HG03159 (cell line): Measurements from ENCODE around the gene SKAP2.

Experiments used
- ATAC-seq: cut with Tn5 transposase; IDR thresholded peaks from one replicate; pipeline ENCODE4 v1.9.1; 2021; ENCODE audit warnings: mild to moderate bottlenecking, moderate library complexity; ENCODE audit not compliant: unreplicated experiment

SKAP2 gene, protein sequence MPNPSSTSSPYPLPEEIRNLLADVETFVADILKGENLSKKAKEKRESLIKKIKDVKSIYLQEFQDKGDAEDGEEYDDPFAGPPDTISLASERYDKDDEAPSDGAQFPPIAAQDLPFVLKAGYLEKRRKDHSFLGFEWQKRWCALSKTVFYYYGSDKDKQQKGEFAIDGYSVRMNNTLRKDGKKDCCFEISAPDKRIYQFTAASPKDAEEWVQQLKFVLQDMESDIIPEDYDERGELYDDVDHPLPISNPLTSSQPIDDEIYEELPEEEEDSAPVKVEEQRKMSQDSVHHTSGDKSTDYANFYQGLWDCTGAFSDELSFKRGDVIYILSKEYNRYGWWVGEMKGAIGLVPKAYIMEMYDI

DNA sequence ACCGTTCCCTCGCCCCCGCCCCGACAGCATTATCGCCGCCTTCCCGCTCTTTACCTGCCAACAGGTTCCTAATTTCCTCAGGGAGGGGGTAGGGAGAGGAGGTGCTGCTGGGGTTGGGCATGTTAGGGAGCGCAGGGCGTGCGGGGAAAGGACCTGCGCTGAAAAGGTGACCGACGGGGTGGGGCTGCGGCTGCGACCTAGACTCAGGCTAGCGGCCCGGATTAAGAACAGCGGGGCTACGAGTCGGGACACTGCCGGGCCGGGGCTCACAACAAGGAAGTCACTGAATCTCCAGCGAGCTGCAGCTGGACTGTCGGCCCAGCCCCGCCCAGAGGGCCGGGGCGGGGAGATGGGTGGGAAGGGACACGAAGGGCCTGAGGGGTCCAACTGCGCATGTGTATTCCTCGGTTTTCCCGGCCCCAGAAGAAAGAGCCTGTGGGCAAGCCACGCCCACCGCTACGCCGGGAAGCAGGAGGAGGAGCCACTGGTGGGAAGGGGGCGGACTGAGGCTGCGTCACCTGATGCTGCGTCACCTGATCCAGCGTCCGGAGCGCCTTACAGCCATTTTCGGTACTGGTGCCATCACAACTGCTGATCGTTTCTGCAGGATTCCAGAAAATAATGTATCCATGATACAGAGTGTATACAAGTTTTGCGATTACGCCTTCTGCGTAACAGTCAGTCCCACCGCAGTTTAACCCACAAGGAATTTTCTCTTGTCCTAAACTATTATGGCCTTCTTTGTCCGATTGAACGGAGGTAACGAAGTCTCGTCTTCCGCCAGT is at the start of gene SKAP2:
Gene SKAP2 (minus strand): TSS at position 282 of the 785 bp plus-strand sequence. CDS start 161 bp downstream, at position 121.
- ATAC-seq: peak; percentile 91

DNA sequence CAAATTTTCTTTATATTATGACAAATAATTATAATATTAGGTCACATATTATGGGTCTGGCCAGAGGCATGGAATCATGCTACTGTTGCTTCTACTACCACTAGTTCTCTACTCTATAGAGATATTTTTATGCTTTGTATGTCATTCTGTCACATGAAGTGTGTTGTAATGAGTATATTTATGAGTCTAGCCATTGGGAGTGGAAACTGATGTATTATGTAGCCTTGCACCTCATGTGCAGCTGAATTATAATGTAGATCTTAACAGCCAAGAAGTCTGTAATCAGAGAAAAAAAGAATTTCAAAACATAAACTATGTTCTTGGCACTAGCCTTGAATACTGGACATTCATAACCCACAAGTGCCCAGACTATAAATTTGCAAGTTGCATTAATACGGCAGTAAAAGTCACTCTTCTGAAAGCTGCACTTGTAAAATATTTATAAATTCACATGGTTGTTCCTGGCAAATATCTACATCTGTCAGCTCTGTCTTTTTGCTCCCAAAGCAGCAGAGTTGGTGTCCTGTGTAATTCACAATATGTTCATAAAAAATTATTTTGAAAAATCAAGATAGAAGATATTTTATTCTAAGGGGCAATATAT is 48.6 kb upstream of the SKAP2 start:
- ATAC-seq: no peak

DNA sequence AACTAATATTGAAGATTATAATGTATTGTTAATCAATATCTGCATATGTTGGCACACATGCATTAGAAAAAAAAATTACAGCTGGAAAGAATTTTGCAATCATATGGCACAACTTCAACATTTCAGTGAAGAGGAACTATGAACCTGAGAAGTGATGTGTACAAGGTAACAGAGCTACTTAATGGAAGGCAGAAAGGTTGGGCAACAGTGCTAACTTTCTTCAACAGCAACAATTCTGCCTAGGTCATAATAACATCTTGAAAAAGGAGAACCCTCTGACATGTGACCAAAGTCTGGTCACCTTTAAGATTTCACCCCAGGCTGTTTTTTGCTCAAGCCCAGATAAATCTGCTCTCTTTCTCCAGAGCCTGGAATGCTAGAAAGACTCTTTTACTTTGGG is 47.9 kb upstream of the SKAP2 start:
- no peak for ATAC-seq

DNA sequence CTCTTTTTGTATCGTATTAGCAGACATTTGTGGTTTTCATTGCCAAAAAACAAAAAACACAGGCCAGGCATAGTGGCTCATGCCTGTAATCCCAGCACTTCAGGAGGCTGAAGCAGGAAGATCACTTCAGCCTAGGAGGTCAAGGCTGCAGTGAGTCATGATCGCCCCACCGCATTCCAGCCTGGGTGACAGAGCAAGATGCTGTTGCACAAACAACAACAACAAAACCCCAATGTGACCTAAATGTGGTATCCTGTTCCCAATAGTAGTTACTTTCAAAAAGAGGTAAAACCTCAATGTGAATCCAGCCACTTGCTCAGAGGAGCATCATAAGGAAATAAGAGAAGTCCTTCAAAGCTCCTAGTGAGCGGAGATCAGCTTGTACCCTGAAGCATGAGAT is 45.8 kb upstream of the SKAP2 start:
- no peak for ATAC-seq

DNA sequence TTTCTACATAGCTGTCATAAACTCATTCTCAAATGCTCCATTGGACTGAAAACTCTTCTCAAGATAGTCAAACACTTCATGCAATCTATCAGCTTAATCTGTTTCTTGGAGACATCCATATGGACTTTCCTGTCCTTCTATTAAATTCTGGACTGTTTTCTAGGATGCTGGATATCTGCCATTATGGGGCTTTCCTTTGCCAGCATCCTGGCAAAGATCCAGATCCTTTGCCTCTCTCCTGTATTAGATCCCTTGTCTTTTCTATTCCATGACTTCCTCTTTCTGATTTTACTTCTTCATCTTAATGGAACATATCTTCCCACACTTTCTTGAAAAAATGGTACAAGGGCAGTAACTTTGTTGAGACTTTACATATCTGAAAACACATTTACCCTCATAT is 35.9 kb upstream of the SKAP2 start:
- no peak for ATAC-seq

DNA sequence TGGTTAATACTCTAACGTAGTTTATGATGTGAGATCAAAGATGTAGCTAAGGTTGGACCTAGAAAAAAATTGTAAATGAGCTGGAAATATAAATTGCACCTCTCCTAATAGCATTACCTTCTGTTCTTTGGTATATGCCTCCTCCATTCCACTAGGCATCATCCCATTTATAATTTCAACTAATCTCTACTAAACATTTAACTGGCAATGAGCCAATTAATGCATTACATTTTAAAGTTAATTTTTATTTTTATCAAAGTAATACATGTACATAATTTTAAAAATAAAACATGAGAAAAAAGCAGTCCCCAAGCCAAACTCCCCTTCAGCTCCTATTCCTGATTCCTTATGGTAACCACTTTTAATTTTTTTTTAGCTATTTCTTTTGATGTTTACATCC is 35.1 kb upstream of the SKAP2 start:
- no peak for ATAC-seq

DNA sequence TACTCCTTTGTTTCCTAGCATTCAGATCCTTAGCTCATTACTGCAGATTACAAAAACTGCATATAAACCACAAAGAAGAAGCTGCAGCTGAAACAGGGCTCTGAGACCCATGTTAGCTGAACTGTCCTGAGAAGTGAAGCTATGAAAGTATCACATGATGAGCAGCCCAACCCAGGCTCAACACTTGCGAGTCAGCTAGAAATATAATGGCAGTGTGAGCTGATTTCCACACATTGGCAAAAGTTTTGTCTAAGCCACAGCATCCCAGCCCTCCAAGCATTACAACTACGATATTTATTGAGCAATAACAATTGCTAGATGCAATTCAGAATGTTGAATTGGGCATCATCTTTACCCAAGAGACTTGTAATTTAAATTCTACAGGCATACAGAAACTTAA is 34.5 kb upstream of the SKAP2 start:
- no peak for ATAC-seq

DNA sequence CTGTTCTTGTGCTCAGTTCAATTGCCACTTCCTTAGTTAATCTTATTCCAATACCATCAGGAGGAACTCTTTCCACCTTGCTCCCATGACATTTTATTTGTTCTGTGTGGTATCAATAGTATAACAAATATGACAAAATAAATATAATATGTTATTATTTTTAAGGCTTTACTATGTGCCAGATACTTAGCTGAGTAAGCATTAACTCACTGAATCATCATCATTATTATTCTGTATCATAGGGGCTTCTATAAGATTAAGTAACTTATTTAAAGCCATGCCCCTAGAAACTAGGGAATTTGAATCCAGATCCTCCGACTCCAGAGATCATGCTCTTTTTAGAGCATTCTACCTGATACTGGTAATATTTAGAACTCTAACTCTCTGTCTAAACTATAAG is 33.5 kb upstream of the SKAP2 start:
- no peak for ATAC-seq

DNA sequence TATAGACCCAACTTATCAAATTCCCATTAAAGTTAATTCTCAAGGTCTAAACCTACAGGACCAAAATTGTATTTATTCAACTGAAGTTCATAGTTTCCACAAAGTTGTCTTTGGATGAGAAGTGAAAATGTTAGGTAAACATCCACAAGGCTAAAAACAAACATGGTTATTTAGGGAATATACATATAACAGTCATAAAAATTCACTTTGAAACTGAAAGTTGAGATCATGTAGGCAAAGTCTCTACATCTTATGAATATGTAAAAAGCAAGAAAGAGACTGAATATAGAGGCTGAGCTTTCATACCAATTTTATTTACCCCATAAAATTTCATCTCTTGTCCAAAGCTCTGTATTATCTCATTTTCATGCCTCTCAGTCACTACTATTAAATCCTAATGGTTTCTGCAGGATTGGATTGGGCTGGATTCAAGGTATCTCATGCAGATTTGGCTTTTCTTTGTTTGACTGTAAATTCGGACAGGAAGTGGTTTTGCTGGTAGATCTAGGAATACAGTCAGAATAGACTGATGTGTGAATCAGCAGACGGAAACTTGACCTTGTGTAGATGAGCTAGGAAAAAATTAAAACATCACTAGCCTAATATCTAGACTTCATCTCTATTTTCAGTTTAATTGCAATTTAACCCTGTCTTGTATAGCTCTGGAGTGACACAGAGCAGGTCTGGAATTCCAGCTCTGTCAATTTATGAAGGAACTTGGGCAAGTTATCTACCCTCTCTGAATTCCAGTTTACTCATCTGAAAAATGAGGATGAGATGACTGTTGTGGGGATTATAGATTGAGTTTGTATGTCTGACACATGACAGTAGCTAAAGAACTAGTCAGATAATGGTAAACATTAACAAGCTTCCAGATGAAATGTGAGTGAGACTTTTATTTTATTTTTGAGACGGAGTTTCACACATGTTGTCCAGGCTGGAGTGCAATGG is 27.3 kb upstream of the SKAP2 start:
- ATAC-seq: no peak

DNA sequence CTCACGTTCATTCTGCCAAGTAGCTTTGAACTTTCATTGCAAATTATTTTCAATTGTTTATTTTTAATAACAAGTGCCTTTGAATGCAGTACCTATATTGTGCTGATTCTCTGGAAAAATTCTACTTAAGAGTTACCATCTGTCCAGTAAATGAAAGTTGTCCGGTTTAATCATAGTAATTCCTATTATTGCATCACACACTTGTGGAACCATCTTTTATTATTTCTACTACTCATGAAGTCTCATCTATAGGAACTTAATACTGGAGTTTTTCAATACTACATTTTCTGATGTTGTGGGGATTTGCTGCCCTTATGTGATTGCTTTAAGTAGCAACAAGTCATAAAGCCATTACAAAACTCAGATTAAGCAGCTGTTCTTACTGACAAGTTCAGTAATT is 16.5 kb upstream of the SKAP2 start:
- ATAC-seq: no peak

DNA sequence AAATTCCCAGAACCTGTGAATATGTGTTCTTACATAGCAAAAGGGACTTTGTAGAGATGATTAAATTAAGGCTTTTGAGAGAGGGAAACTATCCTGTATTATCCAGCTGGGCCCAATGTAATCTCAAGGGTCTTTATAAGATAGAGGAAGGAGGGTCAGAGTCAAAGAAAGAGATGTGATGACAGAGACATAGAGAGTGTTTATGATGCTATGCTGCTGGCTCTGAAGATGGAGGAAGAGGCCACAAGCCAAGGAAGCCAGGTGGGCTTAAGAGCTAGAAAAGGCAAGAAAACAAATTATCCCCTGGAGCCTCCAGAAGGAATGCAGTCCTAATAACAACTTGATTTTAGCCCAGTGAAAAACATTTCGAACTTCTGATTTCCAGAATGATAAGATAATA is 15.3 kb upstream of the SKAP2 start:
- ATAC-seq: no peak

DNA sequence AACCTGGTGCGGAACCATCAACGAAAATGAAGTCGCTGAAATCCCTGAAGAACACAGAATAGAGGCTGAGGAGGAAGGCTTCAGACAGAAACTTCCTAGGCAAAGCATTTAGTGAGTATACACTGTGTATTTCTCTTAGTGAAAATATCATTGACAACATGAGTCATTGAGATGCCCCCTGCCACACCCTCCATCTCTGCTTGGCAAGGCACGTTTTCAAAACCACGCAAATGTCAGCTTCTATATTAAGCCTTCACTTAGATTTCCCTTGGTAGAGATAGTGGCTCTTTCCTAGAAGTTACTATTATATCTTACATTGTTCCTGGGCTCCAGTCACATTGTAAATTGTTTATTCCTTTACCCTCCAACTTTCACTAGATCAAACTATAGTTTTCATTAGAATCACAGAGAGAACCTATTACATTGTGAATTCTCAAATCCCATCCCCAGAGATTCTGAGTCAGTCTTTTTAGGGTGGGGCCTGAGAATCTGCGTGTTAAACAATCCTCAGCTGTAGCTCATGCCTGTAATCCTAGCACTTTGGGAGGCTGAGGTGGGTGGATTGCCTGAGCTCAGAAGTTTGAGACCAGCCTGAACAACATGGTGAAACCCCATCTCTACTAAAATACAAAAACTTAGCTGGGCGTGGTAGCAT is 4.6 kb upstream of the SKAP2 start:
- no peak for ATAC-seq

DNA sequence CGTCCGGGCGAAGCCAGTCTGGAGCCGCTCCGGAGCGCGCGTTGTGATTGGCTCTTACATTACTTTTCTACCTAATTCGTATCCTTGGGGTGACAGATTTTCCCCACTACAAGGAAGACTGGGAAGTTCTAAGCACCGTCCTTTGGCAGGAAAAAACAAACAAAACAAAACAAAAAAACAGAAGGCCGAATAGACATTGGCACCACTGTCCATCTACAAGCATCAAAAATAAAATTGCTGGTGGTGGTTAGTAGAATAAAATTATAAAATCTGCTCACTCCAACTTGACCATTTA is 651 bp upstream of the SKAP2 start:
- peak; percentile 31 for ATAC-seq

DNA sequence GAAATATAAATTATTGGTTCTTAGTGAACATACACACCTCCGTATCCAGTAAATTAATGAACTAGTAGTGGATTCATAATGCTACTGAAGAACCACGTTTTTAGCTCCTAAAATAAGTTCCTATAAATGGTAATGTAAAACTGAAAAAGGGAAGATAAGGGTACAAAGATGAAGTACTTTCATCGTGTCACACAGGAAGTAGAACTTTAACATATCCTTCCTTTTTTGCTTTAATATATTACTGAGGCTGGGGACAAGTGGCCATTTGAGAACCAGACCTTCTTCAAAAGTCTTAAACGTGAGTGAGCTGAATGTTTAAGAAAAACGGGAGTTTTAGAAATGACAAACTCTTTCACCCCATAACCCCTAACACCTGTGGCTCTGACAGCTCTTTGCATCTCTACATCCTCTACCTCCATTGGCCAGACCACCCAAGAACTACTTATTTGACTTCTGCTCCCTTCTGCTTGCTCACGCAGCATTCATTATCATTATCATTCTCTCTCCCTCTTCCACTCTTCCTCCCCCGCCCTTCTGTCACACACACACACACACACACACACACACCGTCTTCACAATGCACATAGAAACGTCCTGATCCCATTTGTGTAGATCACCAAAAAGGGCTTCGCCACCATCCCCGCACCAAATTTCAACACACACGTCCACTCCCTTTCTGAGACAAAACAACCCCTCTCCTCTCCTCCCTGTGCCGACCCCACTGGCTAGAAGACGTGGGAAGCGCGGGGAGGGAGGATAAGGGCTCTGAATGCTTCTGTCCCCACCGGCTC is 677 bp downstream of the SKAP2 start:
- peak; percentile 43 for ATAC-seq

DNA sequence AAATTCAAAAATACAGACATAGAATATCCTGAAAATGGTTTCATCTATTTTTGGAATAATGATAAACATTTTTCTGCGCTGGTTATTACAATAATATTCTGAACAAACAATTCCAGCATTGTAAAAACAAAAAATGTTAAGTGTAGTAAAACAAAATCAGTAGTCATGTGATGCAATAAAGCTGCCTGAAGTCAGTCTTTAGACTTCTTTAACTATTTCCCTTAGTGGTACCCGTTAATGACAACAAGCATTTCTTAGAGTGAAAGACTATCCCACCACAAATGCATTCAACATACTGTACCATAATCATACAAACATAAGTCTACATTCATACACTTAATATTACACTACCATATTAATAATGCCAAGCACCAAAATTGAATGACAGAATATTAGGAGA is 1.6 kb downstream of the SKAP2 start:
- ATAC-seq: no peak

DNA sequence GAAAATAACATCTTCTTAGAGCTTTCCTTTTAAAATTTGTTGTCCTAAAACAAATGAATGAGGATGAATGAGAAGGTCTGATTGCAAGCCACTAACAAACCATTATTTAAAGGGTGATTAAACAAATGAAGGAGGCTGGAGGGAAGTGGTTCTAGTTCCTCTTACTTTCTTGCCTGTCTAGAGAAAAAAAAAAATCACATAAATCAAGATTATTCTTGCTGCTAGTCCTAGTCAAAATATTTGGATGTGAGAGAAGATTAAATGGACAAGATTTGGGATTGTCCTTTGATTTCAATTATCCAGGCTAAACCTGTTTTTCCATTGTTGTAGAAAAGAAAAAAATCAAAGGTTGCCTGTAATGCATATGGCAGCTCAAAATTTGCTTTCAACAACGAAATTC is 3.3 kb downstream of the SKAP2 start:
- ATAC-seq: no peak

DNA sequence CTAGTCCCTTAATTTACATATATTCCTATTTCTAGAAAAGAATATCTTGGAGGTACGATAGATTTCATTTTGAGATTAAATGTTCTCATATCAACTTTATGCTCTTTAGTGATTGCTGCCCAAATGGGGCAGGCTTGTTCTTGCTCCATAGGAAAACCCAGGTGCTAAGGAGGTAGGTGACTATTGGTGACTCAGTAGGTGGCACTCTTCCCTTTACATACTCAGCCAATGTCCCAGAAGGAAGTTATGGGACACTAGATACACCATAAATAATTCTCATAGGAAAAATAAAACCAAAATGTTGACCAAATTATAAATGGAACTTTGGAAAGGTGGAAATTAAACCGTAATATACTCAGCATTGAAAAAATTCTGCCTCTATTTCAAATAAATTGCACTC is 4.0 kb downstream of the SKAP2 start:
- ATAC-seq: no peak

DNA sequence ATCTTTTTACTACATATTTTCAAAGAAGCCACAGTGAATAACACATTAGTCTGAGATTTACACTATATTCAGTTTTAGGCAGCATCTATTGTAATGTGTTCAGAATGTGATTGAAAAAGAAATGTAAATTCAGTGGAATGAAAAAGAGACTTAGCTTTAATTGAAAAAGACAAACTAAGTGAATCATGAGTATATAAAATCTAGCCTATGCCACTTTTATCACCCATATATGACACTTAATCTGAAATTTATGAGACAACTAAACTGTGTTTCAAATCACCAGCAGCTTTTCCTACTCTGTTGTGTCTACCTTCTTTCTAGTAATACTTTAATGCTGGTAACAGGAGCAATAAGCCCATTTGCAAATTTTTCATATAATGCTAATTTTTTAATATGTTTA is 4.7 kb downstream of the SKAP2 start:
- ATAC-seq: no peak

DNA sequence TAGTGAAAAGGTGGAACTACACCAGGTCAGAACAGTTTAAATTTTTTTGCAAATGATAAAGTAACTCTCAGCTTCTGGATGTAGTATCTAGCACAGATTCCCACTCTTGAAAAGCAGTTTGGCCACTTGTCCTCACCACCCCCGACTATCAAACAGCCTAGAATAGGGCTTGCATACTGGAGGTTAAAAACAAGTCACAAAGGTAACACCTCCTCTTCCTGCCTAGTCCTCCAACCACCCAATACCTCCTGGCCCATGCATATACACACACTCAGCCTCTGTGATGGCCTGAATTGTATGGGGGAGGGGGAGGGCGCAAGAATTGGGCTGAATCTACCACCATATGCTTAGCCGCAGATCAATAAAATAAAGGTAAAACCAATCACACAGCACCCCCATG is 5.7 kb downstream of the SKAP2 start:
- ATAC-seq: no peak

DNA sequence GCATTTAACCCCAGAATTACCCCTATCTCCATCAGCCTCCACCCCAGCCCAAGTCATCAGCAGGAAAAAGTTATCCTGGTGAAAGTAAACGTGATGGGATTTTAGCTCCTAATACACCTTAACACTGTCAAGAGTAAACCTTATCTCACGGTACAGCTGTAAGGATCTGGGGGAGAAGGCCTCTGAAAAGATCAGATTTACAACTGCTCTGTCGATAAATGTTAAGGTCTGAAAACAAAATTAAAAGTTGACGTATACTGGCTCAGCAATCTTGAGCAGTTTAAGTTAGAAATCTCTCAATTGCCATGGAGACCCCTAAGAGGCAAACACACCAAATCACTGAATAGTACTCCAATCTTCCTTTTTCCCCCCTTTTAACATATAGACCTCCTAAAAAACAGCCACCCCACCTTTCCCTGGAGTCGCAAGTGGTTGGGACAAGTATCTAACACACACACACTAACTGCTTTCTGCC is 6.1 kb downstream of the SKAP2 start:
- no peak for ATAC-seq
